HG03565 (cell line): ENCODE measurements around the gene RMRP.

Experiments
- ATAC-seq: cut with Tn5 transposase; IDR thresholded peaks from one replicate; pipeline ENCODE4 v1.9.1; 2021; ENCODE audit warnings: mild to moderate bottlenecking, moderate library complexity; ENCODE audit not compliant: unreplicated experiment

The RMRP gene

DNA sequence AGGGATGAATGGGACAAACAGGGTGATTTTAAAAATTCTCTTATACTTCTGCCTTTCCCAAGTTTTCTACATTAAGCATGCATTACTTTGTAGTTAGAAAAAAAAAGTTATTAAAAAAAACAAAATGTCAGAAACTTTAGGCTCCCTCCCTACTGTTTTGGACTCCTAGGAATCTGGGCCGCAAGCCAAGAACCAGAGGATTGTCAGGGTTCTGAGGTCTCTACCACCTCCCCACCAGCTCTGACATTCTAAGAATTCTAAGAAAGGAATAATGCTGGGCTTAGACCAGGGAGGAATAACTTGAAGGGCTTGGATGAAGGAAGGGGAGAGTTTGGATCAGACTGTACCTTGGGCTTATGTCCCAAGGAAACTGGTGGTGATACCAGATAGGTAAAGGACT lies 8.2 kb upstream of the RMRP start:
- no peak for ATAC-seq

- no peak for ATAC-seq
Measured at GRCh38 chr9:35665471-35665818, 7.6 kb upstream of the RMRP start.

DNA sequence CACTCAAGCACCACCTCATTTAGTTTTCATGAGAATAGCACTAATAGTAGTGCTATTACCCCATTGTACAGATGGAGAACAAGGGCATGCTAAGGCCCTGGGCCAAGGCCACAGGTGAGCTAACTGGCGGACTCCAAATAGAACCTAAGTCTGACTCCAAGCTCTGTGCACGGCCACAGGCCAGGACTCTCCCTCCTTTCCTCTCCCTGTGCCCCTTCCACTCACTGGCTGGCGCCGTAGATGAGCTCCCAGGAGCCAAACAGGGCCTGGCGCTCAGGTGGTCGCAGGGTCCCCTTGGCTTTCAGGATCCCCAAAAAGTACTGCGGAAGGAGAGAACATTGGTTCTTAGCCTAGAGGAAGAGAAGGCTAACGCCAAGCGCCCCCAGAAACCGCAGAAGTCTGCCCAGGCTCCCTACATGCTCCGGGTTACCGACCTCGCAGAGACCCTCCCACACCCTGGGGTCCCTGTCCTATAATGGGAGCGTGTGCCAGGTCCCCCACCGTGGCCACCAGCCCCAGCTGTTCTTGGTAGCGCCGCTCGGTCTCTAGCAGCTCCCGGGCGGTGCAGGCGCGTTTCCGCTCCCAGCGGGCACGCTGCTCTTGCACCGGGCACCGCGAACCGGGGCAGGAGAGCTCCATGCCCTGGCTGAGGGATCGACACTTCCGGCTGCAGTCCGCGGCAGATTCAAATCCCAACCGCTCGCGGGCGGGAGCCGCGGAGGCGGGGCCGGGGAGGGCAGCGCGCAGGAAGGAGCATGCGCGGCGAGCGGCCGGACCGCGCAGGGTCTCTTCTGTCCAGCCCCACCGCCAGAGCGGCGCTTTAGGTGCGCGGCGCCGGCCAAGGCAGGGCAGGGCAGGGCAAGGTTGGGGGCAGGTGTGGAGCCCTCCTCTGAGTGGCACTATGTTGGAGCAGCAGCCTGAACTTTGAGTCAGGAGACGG lies 7.0 kb upstream of the RMRP start, which contains the start of gene ARHGEF39:
Gene ARHGEF39, minus strand, starts transcription at position 665 of the 940 bp plus-strand sequence. Its CDS starts 26 bp downstream, at position 639.
- ATAC-seq = peak; percentile 73

- ATAC-seq = no peak
Measured at GRCh38 chr9:35662437-35662836, 4.6 kb upstream of the RMRP start.

DNA sequence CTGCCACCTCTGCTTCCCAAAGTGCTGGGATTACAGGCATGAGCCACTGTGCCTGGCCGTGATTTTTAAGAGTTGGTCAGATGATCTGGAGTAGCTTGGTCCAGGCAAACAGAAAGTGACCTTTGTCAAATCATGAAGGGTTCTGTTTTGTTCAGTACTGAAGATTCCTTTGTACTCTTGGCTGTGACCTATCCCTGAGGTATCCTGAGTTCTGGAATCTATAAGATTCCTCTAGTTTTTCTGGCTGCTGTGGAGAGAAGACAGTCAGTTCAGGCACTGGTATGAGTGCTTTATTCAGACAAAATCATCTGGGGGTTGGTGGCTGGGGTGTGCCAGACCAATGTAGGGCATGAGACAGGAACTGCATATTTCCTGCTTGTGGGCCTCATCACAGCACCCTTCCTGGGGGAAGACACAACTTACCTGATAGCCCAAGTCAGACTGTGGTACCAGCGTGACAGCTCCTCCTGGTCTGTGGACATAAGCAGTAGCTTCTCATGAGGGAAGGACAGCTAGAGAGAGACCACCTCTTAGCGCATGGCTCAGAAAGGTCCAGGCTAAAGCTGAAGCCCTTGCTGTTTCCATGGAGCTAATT lies 4.0 kb upstream of the RMRP start:
- ATAC-seq = no peak

- ATAC-seq = no peak
Measured at GRCh38 chr9:35660966-35661415, 3.2 kb upstream of the RMRP start.

DNA sequence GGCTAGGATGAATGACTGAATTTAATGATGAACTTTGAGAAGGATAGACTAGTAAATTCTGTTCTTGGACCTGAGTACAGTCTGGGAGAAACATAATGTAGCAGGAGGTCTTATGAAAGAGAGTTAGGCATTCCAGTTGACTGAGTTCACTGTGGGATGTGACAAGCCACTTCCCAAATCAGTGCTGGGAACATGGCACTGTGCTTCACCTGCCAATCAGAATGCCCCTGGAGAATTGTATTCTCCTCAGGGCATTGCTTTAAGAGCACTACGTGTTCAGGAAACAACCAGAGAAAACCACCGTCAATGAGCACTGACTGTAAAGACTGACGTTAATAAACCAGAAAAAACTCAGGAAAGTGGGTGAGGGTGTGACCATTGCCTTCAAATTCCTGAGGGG lies 1.5 kb upstream of the RMRP start:
- no peak for ATAC-seq

DNA sequence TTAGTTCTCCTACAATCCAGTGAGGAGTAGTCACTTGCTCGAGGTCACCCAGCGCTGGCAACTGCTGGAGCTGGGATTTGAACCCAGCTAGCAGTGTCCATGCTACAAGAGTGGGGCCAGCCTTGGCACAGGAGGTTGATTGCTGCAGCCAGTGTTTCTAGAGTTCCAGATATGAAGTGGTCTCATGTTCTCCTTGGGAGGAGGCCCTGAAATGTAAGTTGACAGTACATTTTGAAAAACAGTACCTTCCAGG lies 1.1 kb upstream of the RMRP start:
- no peak for ATAC-seq

DNA sequence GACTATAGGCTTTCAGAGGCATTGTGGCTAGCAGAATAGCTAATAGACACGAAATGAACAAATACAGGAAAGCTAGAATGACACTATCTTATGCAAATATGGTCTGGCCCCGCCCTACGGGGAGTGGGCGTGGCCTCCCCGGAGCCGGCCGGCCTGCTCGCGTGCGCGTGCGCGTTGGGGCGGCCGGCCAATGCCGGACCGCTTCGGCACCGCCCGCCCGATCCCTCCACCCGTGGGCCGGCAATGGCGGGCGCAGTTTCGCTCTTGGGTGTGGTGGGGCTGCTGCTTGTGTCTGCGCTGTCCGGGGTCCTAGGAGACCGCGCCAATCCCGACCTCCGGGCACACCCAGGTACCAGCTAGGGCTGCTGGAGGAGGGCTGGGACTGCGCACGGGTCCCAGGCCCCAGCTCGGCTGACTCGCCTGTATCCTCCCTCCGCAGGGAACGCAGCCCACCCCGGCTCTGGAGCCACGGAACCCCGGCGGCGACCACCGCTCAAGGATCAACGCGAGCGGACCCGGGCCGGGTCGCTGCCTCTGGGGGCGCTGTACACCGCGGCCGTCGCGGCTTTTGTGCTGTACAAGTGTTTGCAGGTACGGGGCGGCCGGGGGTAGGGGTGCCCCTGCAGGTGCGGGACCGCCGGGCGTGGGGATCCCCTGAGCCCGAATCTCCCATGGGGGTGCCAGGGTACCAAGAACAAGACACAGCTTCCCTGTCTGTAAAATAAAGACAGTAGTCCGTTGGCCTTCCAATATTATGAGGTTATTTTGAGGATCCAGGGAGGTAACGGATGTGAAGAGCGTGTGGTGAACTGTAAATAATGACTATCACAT lies 533 bp upstream of the RMRP start, which contains the start of gene CCDC107:
Gene CCDC107, plus strand, starts transcription at position 156 of the 831 bp plus-strand sequence. Its CDS starts 88 bp downstream, at position 244.
- ATAC-seq = peak; percentile 49

DNA sequence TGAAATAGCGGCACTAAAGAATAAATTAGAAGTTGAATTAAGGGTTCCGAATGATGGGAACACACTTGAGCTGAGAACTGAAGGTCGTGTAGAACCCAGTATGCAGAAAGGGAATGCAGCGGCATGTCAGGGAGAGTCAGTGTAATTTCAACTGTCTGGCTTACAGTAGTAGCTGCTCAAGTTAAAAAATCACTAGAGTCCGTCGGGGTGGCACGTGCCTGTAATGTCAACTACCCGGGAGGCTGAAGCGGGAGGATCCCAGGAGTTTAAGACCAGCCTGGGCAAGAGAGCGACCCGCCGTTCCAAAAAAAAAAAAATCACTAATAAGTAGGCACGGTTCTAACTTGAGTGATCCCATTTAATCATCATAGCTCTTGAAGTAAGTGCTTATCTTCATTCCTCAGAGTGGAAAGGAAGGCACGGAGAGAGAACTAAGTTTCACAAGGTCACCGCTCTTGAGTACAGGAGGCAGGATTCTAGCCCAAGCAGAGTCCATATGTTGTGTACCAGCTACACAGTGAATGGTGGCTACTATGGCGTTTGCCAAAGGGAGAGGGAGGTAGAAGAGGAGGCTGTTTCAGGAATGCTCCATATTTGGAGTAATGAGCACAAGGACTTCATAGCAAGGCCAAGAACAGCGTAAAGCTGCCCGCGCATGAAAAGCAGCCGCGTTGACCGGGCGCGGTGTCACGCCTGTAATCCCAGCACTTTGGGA lies 831 bp downstream of the RMRP start:
- no peak for ATAC-seq

GRCh38 chr9:35656348-35656747 lies 1.5 kb downstream of the RMRP start:
- no peak for ATAC-seq

GRCh38 chr9:35653611-35654010 lies 4.2 kb downstream of the RMRP start:
- ATAC-seq = no peak

GRCh38 chr9:35652829-35653209 lies 5.0 kb downstream of the RMRP start:
- ATAC-seq = no peak

- no peak for ATAC-seq
Measured at GRCh38 chr9:35651956-35652828, 5.6 kb downstream of the RMRP start.

- no peak for ATAC-seq
Measured at GRCh38 chr9:35650341-35651158, 7.3 kb downstream of the RMRP start, which contains the start of gene SIT1. TSS of gene SIT1 (minus strand) at chr9:35650931. CDS start at chr9:35650853, 78 bp downstream.

DNA sequence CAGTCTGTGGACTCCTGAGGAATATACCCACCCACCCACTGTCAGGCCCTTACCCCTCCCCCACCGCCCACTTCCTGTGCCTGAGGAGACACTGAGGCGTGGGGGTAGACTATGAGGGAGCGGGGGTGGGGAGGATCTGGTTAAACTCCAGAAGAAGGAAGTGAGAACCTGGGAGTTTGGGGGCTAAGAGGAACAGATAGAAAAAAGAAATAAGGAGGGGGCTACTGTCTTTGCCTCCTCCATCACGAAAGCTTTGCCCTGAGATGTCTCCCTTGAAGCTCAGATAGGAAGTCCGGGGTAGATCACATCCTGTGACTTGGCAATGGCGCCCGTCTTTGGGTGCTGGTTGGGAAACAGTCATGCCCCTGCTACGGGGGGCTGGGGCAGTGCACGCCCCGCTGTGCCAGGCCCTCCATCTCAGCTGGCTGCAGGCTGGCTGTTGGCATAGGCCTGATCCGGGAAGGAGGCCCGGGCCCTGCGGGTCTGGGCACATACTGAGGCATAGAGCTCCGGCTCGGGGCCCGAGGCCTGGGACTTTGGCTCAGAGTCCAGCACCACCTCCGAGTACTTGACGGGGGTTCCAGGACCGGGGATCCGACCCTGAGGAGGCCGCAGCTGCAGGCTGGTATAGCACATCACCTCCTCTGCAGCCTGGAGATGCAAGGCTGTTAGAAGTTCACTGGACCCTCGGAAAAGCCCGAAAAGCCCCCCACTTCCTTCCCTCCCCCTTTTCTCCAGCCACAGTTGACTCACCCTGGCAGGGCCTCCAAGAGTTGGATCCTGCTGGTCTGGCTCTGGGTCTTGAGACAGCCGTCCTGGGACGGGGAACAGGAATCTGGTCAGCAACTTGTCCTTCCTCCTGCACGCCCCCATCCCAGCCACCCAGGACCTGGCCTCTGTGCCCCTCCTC lies 8.1 kb downstream of the RMRP start:
- ATAC-seq = no peak

DNA sequence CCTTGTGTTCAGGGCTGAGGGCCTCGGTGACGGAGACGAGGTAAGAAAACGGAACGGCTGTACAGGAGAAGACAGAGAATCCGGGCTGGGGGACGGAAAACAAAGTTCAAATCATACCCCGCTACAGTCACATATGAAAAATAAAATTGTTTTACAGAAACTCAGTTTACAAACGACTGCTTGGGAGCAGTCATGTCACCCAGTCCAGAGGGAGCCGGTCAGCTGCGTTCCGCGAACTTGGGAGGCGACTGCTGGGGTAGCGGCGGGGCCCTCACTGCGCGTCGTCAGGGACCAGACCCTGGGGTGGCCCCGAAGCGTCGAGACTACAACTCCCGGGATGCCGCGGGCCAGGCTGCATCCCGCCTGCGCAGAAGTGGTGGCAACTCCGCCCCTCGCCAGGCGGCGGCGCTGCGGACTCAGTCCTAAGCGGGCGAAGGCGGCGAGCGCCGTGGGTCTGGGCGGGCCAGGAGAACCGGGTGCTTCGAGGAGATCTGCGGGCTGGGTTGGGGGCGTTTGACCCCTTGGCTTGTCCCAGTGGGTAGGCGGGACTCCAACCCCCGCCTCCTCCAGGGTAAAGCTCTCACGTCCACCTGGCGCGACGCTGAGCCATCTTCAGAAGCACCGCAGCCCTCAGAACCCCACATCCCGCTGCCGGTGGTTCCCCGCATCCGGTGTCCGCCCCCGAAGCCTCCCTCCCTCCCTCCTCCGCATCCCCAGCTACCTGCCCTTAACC lies 11.1 kb downstream of the RMRP start:
- peak; percentile 75 for ATAC-seq
